ENCODE data around the gene CARM1.

DNA sequence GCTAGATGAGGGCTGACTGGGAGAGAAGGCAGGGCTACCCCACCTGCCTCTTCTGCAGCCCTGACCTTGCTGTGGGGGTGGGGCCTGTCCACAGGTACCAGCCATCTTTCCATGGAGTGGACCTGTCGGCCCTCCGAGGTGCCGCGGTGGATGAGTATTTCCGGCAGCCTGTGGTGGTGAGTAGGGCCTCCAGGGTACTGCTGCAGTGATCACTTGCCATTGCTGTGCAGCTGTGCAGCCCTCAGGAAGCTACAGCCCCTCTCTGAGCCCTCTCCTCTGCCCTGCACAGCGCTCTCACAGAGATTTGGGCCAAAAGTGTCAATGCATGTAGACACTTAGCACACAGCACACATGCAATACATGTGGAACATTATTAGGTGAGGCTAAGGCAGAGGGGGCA is 45.2 kb downstream of the CARM1 start:
- TF ChIP-seq, protein P1, sequence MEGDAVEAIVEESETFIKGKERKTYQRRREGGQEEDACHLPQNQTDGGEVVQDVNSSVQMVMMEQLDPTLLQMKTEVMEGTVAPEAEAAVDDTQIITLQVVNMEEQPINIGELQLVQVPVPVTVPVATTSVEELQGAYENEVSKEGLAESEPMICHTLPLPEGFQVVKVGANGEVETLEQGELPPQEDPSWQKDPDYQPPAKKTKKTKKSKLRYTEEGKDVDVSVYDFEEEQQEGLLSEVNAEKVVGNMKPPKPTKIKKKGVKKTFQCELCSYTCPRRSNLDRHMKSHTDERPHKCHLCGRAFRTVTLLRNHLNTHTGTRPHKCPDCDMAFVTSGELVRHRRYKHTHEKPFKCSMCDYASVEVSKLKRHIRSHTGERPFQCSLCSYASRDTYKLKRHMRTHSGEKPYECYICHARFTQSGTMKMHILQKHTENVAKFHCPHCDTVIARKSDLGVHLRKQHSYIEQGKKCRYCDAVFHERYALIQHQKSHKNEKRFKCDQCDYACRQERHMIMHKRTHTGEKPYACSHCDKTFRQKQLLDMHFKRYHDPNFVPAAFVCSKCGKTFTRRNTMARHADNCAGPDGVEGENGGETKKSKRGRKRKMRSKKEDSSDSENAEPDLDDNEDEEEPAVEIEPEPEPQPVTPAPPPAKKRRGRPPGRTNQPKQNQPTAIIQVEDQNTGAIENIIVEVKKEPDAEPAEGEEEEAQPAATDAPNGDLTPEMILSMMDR (IDR thresholded peaks at IDR 0.05), result no peak
- TF ChIP-seq POLR2A (IDR thresholded peaks at IDR 0.05), result no peak

All from stomach (tissue), 4 donors.